OCI-LY7 (cell line): ENCODE data around the gene BMERB1. TPM values are rescaled to one million over a fixed set of nuclear protein-coding genes. Genes with fewer than 3 reads are reported as not detected.

Source experiments
- BruUV-seq: library from RNA; stranded (reverse); fragments of 400-500 nt; replicated peaks from 2 replicates; lab custom pipeline; 2021; lab: Mats Ljungman, UMichigan
- CTCF ChIA-PET: fragments of 300-600 bp; sonication (Branson Sonifier 250); formaldehyde crosslinking; loops from one replicate; lab custom pipeline; 2022; ENCODE audit warnings: antibody characterized with exemption; ENCODE audit not compliant: unreplicated experiment; lab: Charles Lee
- POLR2A ChIA-PET: fragments of 300-600 bp; sonication (Branson Sonifier 250); formaldehyde crosslinking; loops from one replicate; lab custom pipeline; 2022; ENCODE audit warnings: antibody characterized with exemption; lab: Charles Lee
- DNase-seq: peaks from one replicate; pipeline ENCODE4 v3.0.0-alpha.2; 2015; ENCODE audit warnings: low spot score
- H2AFZ ChIP-seq: fragments of 200-600 bp; sonication (generic), shearing (Covaris generic); 2 replicates; pipeline ENCODE4 v1.6.1; 2014; ENCODE audit warnings: mild to moderate bottlenecking, antibody characterized with exemption, low read length, moderate library complexity
- H3K27ac ChIP-seq: fragments of 200-600 bp; sonication (generic); 2 replicates; pipeline ENCODE4 v1.5.1; 2014; ENCODE audit warnings: mixed run types, low read depth, mild to moderate bottlenecking, moderate library complexity, low read length, inconsistent platforms; ENCODE audit not compliant: poor library complexity, severe bottlenecking
- H3K36me3 ChIP-seq: fragments of 200-600 bp; sonication (generic); 2 replicates; pipeline ENCODE4 v1.6.1; 2014; ENCODE audit warnings: mild to moderate bottlenecking, antibody characterized with exemption, low read length, moderate library complexity, mixed read lengths; ENCODE audit not compliant: insufficient read depth
- H3K4me1 ChIP-seq: fragments of 200-600 bp; sonication (generic); 2 replicates; pipeline ENCODE4 v1.5.1; 2014; ENCODE audit warnings: mild to moderate bottlenecking, low read length; ENCODE audit not compliant: insufficient read depth, poor library complexity, severe bottlenecking
- H3K4me2 ChIP-seq: fragments of 200-600 bp; sonication (generic); 2 replicates; pipeline ENCODE4 v1.6.1; 2014; ENCODE audit warnings: mild to moderate bottlenecking, low read length
- H3K4me3 ChIP-seq: fragments of 200-600 bp; sonication (generic); 2 replicates; pipeline ENCODE4 v1.5.1; 2014; ENCODE audit warnings: mild to moderate bottlenecking, low read depth, low read length; ENCODE audit not compliant: poor library complexity, severe bottlenecking
- H3K79me2 ChIP-seq: fragments of 200-600 bp; sonication (generic); 2 replicates; pipeline ENCODE4 v1.6.1; 2016; ENCODE audit warnings: low read depth, mild to moderate bottlenecking, low read length, moderate library complexity, mixed read lengths; ENCODE audit not compliant: insufficient read depth
- H3K9me2 ChIP-seq: fragments of 200-600 bp; sonication (generic); 2 replicates; pipeline ENCODE4 v1.6.1; 2016; ENCODE audit warnings: mild to moderate bottlenecking, low read length, mixed read lengths; ENCODE audit not compliant: insufficient read depth
- H3K9me3 ChIP-seq: fragments of 200-600 bp; sonication (generic); 2 replicates; pipeline ENCODE4 v1.6.1; 2014; ENCODE audit warnings: mild to moderate bottlenecking, mixed run types, low read length, mixed read lengths
- H4K20me1 ChIP-seq: fragments of 200-600 bp; sonication (generic); 2 replicates; pipeline ENCODE4 v1.6.1; 2014; ENCODE audit warnings: mild to moderate bottlenecking, antibody characterized with exemption, low read length, moderate library complexity, mixed read lengths; ENCODE audit not compliant: insufficient read depth
- CTCF ChIP-seq: fragments of 200-600 bp; sonication (generic); conservative IDR thresholded peaks from 2 replicates; pipeline ENCODE4 v1.5.1; 2014; ENCODE audit warnings: mild to moderate bottlenecking, antibody characterized with exemption, low read length, moderate library complexity, mixed read lengths
- EZH2phosphoT487 ChIP-seq: fragments of 200-600 bp; sonication (generic); IDR thresholded peaks from 2 replicates; pipeline ENCODE4 v1.6.1; 2018; ENCODE audit warnings: low read depth, borderline replicate concordance, mild to moderate bottlenecking, mixed run types, antibody characterized with exemption, low read length, moderate library complexity, mixed read lengths
- intact Hi-C: fragments of 100-400 bp; cut with micrococcal nuclease; formaldehyde crosslinking; loops from one replicate; pipeline ENCODE4 v1.10.0; 2022; ENCODE audit not compliant: unreplicated experiment
- total RNA-seq, 2 experiments: library from RNA; depleted of rRNA in 1 of 2; stranded (reverse); fragments of >200 nt in 1 of 2; shearing (Covaris generic) in 1 of 2; gene quantifications; 2 replicates each; pipeline ENCODE4 v1.2.3, GENCODE V29; 2014 to 2022

The BMERB1 gene
- total RNA-seq, 2 experiments from 2014 or later = not detected

GRCh38 chr16:15616475-15617165 is 182.2 kb downstream of the BMERB1 start:
- no peaks in the 10 kb centered on the region for H3K79me2 ChIP-seq
- BruUV-seq = no TSS peak
- H4K20me1 ChIP-seq = no peaks in the 10 kb centered on the region
- no peak for DNase-seq
- CTCF ChIA-PET = no interaction called here
- no peak overlapping the region for H3K4me3 ChIP-seq
- POLR2A ChIA-PET = no interaction called here
- TF ChIP-seq CTCF = no peak
- no peak overlapping the region for H3K27ac ChIP-seq
- no peaks in the 10 kb centered on the region for H3K9me2 ChIP-seq
- no peak overlapping the region for H2AFZ ChIP-seq
- intact Hi-C loops = no loop called here
- no peaks in the 10 kb centered on the region for H3K9me3 ChIP-seq
- H3K36me3 ChIP-seq = peaks cover 88% of the 10 kb centered on the region
- no peaks in the 10 kb centered on the region for H3K4me1 ChIP-seq
- H3K4me2 ChIP-seq = no peak overlapping the region

- peaks cover 88% of the 10 kb centered on the region for H3K36me3 ChIP-seq
- POLR2A ChIA-PET = no interaction called here
- no peaks in the 10 kb centered on the region for H4K20me1 ChIP-seq
- H2AFZ ChIP-seq = no peak overlapping the region
- intact Hi-C loops = no loop called here
- no peak overlapping the region for H3K4me2 ChIP-seq
- H3K9me2 ChIP-seq = no peaks in the 10 kb centered on the region
- H3K9me3 ChIP-seq = no peaks in the 10 kb centered on the region
- H3K27ac ChIP-seq = no peak overlapping the region
- H3K4me3 ChIP-seq = no peak overlapping the region
- CTCF ChIA-PET = no interaction called here
- TF ChIP-seq CTCF (no peak), EZH2phosphoT487 (no peak)
- no peaks in the 10 kb centered on the region for H3K4me1 ChIP-seq
- no peaks in the 10 kb centered on the region for H3K79me2 ChIP-seq
- BruUV-seq = no TSS peak
- DNase-seq = no peak
These were observed 183.5 kb downstream of the BMERB1 start for GRCh38 chr16:15617901-15618300.

GRCh38 chr16:15618392-15618791 is 184.0 kb downstream of the BMERB1 start:
- no peak overlapping the region for H2AFZ ChIP-seq
- DNase-seq = no peak
- H3K4me3 ChIP-seq = no peak overlapping the region
- H3K4me1 ChIP-seq = no peaks in the 10 kb centered on the region
- H3K27ac ChIP-seq = no peak overlapping the region
- ChIA-PET POLR2A (no interaction called here), CTCF (no interaction called here)
- no peaks in the 10 kb centered on the region for H3K9me3 ChIP-seq
- no peaks in the 10 kb centered on the region for H4K20me1 ChIP-seq
- intact Hi-C loops = no loop called here
- H3K9me2 ChIP-seq = no peaks in the 10 kb centered on the region
- no TSS peak for BruUV-seq
- no peak for TF ChIP-seq CTCF
- no peak for TF ChIP-seq EZH2phosphoT487
- H3K4me2 ChIP-seq = no peak overlapping the region
- H3K79me2 ChIP-seq = no peaks in the 10 kb centered on the region
- peaks cover 87% of the 10 kb centered on the region for H3K36me3 ChIP-seq
